Esophagus muscularis mucosa (tissue), 4 donors: ENCODE measurements around the gene CNOT4.

ENCODE experiments used
- EP300 ChIP-seq: sonication (generic); formaldehyde crosslinking; IDR thresholded peaks from one replicate; pipeline ENCODE4 v1.6.1; 2017; ENCODE audit warnings: antibody characterized with exemption
- POLR2A ChIP-seq: fragments of 450-650 bp; IDR thresholded peaks from one replicate; pipeline ENCODE4 v1.6.1; 2017; ENCODE audit warnings: antibody characterized with exemption, moderate library complexity, mild to moderate bottlenecking, low read depth
- POLR2AphosphoS5 ChIP-seq, 2 donors: sonication (generic); formaldehyde crosslinking; IDR thresholded peaks; one replicate each; pipeline ENCODE4 v1.6.1; 2017; ENCODE audit warnings: antibody characterized with exemption in 2 of 2
- TF ChIP-seq, protein P1 (sequence below), 3 experiments: fragments of 200-600 bp in 2 of 3; fragments of 450-650 bp in 1 of 3; sonication (generic) in 2 of 3; IDR thresholded peaks; one replicate each; pipeline ENCODE4 v1.5.1; 2017 to 2019; ENCODE audit warnings: antibody characterized with exemption in 3 of 3, mild to moderate bottlenecking in 2 of 3, moderate library complexity in 1 of 3

DNA sequence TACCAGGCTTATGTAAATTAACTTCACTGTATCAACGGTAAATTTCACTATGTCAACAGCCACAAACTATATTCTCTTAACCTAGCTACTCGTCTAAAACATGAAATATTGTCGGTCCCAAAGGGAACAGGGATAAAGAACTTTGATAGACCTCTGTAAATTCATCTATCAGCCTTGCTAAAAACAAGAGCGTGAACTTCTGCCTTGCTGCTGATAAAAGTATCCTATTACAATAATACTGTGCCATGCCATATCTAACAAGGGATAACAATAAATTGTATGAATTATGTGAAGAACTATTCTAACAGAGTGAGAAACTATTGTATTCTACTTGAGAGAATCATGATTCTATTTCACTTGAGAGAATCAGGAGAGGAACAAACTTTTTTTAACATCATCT lies 117.2 kb downstream of the CNOT4 start:
- TF ChIP-seq, protein P1, sequence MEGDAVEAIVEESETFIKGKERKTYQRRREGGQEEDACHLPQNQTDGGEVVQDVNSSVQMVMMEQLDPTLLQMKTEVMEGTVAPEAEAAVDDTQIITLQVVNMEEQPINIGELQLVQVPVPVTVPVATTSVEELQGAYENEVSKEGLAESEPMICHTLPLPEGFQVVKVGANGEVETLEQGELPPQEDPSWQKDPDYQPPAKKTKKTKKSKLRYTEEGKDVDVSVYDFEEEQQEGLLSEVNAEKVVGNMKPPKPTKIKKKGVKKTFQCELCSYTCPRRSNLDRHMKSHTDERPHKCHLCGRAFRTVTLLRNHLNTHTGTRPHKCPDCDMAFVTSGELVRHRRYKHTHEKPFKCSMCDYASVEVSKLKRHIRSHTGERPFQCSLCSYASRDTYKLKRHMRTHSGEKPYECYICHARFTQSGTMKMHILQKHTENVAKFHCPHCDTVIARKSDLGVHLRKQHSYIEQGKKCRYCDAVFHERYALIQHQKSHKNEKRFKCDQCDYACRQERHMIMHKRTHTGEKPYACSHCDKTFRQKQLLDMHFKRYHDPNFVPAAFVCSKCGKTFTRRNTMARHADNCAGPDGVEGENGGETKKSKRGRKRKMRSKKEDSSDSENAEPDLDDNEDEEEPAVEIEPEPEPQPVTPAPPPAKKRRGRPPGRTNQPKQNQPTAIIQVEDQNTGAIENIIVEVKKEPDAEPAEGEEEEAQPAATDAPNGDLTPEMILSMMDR (IDR thresholded peaks at IDR 0.05), result no peak
- TF ChIP-seq POLR2A (no peak), POLR2AphosphoS5 (IDR thresholded peaks at IDR 0.05) (no peak), EP300 (no peak)
